ENCODE results near the gene IFITM2.
"Not testable (repeated sequence)": the region's sequence is repeated elsewhere in the genome, so short reads cannot be mapped to it uniquely, and the experiment has no call there.

IFITM2 gene

GRCh38 chr11:315516-315994, 7.9 kb downstream of the IFITM2 start:
- H3K27ac Mint-ChIP-seq = no peak overlapping the region
- DNase-seq = no peak
- H3K9me3 Mint-ChIP-seq = no peaks in the 10 kb centered on the region
- H3K4me1 Mint-ChIP-seq = peaks cover 67% of the 10 kb centered on the region
- peak overlapping the region; percentile 91 for H3K4me3 Mint-ChIP-seq
- peaks cover 7% of the 10 kb centered on the region for H3K36me3 Mint-ChIP-seq (ENCODE audit: low read depth)
- no peaks in the 10 kb centered on the region for H3K27me3 Mint-ChIP-seq (ENCODE audit: low read depth, poor library complexity)
- TF ChIP-seq CTCF (IDR thresholded peaks at IDR 0.05) = no peak

- DNase-seq = no peak
- Mint-ChIP-seq H3K4me1 (peaks cover 73% of the 10 kb centered on the region), H3K27me3 (ENCODE audit: low read depth, poor library complexity) (no peaks in the 10 kb centered on the region), H3K27ac (no peak overlapping the region), H3K9me3 (no peaks in the 10 kb centered on the region), H3K4me3 (peak overlapping the region; percentile 78), H3K36me3 (ENCODE audit: low read depth) (peaks cover 7% of the 10 kb centered on the region)
- TF ChIP-seq CTCF (IDR thresholded peaks at IDR 0.05) = no peak
These were observed 8.6 kb downstream of the IFITM2 start for GRCh38 chr11:316031-316701.

- peaks cover 69% of the 10 kb centered on the region for H3K4me1 Mint-ChIP-seq
- peaks cover 7% of the 10 kb centered on the region for H3K36me3 Mint-ChIP-seq (ENCODE audit: low read depth)
- TF ChIP-seq CTCF (IDR thresholded peaks at IDR 0.05) = no peak
- H3K27me3 Mint-ChIP-seq (ENCODE audit: low read depth, poor library complexity) = no peaks in the 10 kb centered on the region
- DNase-seq = no peak
- H3K27ac Mint-ChIP-seq = no peak overlapping the region
- H3K9me3 Mint-ChIP-seq = no peaks in the 10 kb centered on the region
- H3K4me3 Mint-ChIP-seq = peak overlapping the region; percentile 78
These were observed 9.3 kb downstream of the IFITM2 start for GRCh38 chr11:316891-317301.

GRCh38 chr11:317668-318404, 10.2 kb downstream of the IFITM2 start:
- H3K36me3 Mint-ChIP-seq (ENCODE audit: low read depth); DNase-seq; H3K27me3 Mint-ChIP-seq (ENCODE audit: low read depth, poor library complexity); H3K9me3 Mint-ChIP-seq: not testable (repeated sequence)
- H3K27ac Mint-ChIP-seq = peak overlapping the region; percentile 71
- H3K4me1 Mint-ChIP-seq = peaks cover 60% of the 10 kb centered on the region
- peak overlapping the region; percentile 78 for H3K4me3 Mint-ChIP-seq

GRCh38 chr11:318405-319120, 10.9 kb downstream of the IFITM2 start:
- not testable (repeated sequence) for H3K27me3 Mint-ChIP-seq (ENCODE audit: low read depth, poor library complexity); H3K36me3 Mint-ChIP-seq (ENCODE audit: low read depth); H3K9me3 Mint-ChIP-seq; H3K4me3 Mint-ChIP-seq; H3K27ac Mint-ChIP-seq; DNase-seq
- peaks cover 52% of the 10 kb centered on the region for H3K4me1 Mint-ChIP-seq

GRCh38 chr11:319121-319887, 11.7 kb downstream of the IFITM2 start:
- H3K27ac Mint-ChIP-seq = peak overlapping the region; percentile 84
- not testable (repeated sequence) for H3K9me3 Mint-ChIP-seq; H3K27me3 Mint-ChIP-seq (ENCODE audit: low read depth, poor library complexity); DNase-seq; H3K36me3 Mint-ChIP-seq (ENCODE audit: low read depth)
- H3K4me1 Mint-ChIP-seq = peaks cover 50% of the 10 kb centered on the region
- H3K4me3 Mint-ChIP-seq = peak overlapping the region; percentile 94

- not testable (repeated sequence) for H3K9me3 Mint-ChIP-seq; DNase-seq; H3K36me3 Mint-ChIP-seq (ENCODE audit: low read depth); H3K27me3 Mint-ChIP-seq (ENCODE audit: low read depth, poor library complexity)
- Mint-ChIP-seq H3K27ac (peak overlapping the region; percentile 94), H3K4me1 (peaks cover 52% of the 10 kb centered on the region), H3K4me3 (peak overlapping the region; percentile 94)
These were observed 12.3 kb downstream of the IFITM2 start for GRCh38 chr11:319888-320273.

Measured in nephron progenitor cell (in vitro differentiated cells).